GM21367 (cell line): ENCODE measurements around the gene PLEKHG1.
A peak's percentile ranks its signal among the peaks of the same experiment; 100 is the strongest.

Experiments
- ATAC-seq: cut with Tn5 transposase; IDR thresholded peaks from one replicate; pipeline ENCODE4 v1.9.1; 2021; ENCODE audit not compliant: unreplicated experiment

The PLEKHG1 gene

DNA sequence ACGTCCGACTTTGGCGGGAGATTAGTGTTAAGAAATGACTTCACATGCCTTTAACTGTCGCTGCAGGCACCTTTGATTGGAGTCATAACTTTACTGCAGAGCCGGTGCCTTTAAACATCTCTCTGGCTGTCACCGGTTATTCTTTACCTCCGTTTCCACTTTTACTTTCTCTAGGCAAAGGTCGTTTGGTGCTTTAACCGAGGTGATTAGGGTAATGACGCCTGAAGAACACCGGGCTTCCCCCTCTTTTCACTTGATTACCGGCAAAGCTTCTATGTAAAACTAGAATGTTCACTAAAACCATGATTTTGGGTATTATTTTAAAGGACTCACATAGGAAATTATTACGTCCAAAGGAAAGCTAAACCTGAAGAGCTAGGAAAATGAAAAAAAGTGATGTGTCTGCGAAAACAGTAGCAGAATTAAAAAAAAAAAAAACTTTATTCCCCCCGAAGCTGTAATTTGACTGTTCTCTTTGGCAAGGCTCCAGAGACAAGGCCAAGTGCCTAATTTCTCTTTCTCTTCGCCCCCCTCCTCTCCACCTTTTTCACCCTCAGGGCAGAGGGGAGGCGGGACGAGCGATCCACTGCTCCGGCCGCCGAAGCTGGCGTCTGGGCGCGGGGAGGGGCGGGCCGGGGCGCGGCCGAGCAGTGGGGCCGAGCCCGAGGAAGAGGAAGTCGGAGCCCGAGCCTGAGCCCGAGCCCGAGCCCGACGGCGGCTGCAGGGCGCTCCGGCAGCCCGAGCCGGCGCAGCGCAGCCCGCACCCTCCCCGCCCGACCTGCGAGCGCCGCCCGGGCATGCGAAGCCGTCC is at the start of gene PLEKHG1:
PLEKHG1 (plus strand) TSS at position 687 of the 811 bp plus-strand sequence. CDS start 133,797 bp downstream, outside the sequence.
- ATAC-seq, result peak; percentile 75

DNA sequence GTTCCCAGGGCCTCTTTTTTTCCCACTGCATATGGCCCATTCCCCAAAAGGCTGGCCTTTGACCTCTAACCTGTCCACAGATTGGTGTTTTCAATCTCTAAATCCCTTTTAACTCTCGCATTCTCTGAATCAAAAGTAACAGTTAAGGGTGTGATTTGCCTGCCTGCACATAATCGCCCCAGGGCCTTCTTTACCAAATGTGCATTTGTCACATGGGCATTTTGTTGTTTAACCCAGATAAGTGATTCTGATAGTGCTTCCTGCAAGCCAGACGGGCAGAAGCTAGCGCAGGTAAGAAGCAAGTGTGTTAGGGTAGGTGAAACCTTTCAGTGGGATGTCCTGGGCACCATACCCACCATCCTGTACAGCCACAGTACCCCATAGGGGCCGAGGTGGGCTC is 49.4 kb upstream of the PLEKHG1 start:
- ATAC-seq, result no peak

DNA sequence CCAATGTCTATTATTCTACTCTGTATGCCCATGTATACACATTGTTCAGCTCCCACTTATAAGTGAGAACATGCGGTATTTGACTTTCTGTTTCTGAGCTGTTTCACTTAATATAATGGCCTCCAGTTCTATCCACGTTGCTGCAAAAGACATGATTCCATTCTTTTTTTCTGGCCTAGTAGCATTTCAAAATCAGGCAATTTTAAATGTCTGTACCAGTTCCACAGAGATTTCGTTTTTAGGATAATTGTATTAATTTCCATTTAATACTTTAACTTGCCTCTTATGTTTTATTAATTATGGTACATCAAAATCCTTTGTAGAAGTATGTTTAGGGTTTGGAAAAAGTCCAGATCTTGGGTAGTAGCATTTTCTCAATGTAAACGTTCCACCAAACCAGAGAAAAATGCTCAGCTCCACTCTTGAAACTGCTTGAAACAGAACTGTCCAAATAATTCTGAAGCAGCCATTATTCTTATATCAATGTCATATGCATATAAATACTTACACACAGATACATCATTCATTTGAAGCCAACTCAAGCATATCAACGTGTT is 42.6 kb upstream of the PLEKHG1 start:
- no peak for ATAC-seq

DNA sequence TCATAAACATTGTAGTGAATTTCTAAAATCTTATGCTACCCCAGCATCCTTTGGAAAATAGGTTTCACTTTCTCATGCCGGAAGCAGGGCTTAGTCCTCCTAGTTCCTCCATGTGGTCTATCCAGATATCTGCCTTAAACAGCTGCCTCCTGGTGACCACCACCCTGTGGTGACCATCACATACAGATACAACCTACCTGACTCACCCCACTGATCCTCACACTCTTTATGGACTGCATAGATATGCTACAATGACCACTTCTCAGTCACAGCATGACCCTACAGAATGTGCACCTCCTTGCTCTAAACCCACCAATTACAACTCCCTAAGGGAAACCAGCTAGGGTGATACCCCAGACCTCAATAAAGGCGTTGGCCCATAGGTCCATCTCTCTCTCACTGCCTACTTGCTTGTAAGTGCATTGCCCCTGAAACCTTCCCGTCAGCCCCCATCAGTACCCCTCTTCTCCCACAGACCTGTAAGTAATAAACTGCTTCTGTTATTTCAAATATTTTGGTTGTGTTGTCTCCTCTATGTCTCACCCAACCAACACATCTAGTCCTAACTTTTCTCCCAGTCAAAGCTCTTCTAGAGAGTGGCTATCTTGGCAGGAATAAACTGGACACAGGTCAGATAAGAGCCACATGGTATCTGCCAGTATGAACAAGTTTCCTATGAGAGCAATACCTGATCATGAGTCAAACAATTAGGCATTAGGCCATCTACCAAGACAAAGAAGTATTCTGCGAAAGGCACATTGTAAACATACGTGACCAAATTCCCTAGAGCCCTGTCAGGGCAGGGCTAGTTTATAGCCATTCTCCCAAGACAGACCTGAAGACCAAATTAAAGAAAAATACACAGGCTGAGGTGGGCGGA is 39.4 kb upstream of the PLEKHG1 start:
- no peak for ATAC-seq

DNA sequence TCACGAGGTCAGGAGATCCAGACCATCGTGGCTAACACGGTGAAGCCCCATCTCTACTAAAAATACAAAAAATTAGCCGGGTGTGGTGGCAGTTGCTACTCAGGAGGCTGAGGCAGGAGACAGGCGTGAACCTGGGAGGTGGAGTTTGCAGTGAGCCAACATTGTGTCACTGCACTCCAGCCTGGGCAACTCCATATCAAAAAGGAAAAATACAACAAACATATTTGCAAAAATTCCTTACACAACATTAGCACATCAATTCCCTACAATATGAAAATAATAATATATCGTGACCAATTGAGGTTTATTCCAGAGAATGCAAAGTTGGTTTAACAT is 38.8 kb upstream of the PLEKHG1 start:
- no peak for ATAC-seq

DNA sequence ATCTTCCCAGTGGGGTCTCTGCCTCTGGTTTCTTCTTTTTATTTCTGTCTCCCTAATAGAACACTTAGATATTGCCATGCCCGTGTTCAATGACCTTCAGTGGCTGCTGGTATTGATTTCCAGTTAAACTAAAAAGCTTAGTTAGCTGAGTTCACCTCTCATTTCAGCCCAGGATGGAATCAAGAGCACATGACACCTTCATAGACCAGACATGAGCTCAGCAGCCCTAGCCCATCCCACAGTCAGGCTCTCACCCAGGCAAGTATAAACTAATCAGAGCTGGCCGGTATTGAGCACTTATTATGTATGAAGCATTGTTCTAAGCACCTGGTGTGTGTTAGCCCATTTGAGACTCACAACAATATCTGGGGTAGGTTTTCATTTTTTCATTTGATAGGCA is 33.7 kb upstream of the PLEKHG1 start:
- no peak for ATAC-seq

DNA sequence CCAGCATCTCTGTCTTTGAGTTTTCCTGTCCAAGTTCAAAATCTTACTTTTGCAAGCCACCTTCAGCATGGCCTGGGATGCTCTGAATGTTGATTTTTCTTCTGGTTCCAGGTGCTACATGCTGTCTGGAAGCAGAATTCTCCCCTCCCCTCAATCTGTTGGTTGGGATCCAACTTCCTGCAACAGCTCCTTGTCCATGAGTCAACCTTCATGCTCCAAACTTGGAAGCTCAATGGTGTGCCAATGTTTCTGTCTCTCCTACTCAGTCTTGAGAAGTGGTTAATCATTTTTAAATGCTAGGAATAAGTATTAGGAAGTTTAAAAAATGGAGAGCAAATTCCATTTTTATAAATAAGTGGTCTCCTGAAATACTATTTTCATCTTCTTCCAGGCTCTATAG is 33.2 kb upstream of the PLEKHG1 start:
- ATAC-seq, result no peak

DNA sequence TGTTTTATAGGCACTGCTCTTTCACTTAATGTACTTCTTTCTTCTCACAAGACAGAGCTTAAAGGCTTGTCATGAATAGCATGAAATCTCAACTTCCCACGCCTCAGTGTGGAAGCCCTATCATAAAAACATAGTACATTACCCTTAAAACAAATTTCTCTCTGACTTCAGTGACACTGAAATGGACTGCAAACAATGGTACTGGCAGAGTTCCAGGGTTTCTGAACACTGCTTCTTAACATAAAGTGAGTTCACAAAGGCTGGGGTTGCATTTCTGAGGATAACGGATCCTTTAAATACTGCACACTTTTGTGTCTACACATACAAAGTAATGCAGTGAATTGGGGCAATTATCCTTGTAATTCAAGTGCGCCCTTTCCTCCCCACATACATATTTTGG is 32.3 kb upstream of the PLEKHG1 start:
- ATAC-seq, result no peak

DNA sequence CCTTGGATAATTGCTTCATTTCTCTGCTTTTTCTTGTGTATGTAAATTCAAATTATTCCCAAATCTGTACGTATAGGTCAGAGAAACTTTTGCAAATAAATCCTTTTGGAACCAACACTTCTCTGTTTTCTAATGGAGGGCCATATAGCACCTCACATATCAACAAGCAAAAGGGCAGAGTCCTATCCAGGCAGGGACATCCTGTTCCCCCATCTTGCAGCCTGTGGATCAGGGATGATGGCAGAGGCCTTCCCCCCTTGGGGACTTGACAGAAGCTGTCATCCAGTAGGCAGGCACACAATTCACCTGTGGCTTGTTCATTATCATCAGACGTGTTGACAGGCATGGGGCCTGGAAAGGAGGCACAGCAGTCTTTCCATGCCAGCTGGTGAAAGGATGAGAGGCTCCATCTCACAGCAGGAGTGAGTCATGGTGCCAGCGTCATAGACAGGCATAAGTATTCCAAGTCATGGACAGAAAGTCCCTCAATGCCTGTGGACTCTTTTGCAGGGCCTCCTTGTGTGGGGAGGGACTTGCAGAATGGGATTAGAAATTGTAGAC is 31.8 kb upstream of the PLEKHG1 start:
- no peak for ATAC-seq

DNA sequence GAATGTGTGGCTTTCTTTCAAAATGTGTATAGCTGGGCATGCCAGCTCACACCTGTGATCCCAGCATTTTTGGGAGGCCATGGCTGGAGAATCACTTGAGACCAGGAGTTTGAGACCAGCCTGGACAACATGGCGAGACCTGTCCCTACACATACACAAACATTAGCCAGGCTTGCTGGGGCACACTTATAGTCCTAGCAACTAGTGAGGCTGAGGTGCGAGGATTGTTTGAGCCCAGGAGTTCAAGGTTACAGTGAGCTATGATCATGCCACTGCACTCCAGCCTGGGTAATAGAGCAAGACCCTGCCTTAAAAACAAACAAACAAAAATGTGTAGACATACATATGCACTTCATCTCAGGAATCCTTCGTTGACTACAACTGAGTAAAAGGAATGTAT is 31.1 kb upstream of the PLEKHG1 start:
- ATAC-seq, result no peak

DNA sequence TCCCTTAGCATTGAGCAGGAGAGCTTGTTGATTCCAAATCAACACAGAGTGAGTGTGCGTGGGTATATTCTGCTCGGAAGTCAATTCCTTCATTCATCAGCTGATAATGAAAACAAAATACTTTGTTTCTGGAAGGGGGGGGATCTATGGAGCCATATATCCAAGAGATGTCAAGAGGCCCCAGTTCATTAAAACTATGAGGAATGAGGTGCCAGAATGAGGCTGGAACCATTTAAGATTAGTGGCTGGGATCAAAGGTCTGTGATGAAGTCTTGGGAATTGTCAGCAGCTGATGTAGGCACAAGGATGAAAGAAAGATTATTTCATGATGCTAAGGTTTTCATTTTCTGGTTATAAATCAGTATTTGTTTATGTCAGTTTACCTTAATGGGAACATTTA is 30.5 kb upstream of the PLEKHG1 start:
- no peak for ATAC-seq

DNA sequence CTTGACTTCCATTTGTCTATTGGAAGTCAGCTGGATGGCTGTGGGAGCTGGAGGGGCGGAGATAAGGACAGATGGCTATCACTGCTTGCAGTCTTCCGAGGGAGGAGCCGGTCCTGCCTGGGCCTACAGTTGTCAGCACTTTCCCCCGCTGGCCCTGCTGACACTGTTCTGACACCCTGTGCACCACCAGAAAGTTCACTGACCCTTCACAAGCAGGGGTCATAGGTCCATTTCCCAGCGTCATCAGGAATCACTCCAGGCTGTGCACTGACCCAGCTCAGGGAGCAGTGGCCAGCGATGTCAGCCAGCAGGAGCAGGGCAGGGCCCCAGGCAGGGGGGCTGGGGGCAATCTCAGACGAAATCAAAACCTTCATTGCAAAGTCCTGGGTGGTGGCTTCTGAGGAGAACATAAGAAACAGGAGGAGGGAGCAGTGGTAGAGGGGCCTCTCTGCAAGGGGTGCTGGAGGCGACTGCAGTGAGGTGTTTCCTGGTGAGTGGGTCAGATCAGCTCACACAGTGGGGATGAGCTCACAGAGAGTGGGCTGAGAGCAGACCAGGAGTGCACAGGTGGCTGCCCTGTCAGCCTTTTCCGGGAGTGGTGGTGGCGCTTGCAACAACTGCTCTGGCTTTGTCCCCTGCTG is 26.5 kb upstream of the PLEKHG1 start:
- no peak for ATAC-seq

DNA sequence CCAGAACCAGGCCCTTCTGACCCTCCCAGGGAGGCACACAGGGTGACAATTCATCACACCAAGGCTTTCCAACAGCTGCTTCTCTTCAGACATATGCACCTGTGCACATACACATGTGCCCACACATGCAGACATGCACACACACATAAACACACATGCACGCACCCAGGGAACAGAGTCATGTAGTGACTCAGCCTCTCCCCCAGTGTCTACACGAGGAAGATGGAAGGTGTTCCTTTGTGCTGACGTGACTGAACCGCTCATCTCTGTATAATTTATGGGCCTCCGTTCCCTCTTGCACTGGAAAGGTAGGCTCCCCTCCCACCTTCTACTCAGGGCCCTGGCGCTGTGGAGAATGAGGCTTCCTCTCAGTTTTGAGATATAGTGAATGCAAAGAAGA is 23.8 kb upstream of the PLEKHG1 start:
- ATAC-seq, result no peak

DNA sequence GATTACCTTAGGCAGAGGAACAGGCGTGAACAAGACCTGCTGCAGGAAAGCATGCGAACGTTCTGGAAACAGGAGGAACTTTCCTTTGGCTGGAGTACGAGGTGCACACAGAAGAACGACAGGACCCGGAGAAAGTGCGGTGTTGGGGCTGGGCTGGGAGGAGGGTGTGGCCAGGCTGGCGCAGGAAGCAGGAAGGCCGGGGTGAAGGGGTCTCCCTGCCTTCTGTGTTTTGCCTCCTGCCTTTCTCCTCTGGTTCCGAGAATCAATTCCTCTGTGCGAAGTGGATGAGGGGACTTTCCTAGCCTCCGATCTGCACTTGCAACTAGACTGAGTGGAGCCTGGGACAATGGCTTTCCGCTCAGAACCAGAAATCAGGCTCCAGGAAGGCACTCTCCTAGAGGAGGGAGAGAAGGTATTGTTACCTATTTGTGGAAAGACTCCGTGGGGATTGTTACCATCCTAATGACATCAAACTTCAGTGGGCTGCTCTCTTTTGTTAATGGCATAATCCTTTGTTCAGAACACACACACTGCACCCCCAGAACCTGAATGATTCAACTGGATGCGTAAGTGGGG is 22.9 kb upstream of the PLEKHG1 start:
- no peak for ATAC-seq

DNA sequence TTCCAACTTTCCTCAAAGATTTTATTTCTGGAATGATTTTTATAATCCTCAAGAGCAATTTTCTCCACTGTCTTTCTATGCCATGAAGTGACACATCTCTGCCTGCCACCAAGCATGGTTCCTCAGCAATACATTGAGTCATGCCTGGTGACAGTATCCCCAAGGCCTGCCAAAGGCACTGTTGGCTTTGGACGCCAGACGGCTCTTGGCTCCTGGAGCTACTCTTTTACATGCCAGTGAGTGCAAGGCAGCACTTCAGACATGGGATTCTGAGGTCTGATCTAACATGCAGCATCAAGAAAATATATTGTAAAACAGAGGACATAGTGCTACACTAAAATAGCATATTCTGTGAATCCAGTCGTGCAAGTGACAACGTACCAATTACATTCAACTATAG is 20.1 kb upstream of the PLEKHG1 start:
- no peak for ATAC-seq

DNA sequence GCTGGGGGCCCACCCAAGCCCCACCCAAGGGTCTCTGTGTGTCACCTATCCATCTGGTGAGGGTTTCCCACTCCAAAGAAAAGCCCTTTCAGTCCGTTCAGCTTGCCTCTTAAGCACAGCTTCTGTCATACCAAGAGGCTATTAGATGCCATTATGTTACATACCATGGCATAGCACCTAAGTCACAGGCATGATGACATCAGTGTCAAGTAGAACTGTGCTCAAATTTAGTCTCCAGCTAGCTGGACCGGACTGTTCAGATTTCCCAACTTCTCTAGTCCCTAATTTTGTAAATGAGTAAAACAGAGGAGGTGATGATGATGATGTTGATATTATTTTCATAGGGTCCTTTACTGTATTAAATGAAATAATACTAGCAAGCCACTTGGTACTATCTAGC is 19.2 kb upstream of the PLEKHG1 start:
- no peak for ATAC-seq

DNA sequence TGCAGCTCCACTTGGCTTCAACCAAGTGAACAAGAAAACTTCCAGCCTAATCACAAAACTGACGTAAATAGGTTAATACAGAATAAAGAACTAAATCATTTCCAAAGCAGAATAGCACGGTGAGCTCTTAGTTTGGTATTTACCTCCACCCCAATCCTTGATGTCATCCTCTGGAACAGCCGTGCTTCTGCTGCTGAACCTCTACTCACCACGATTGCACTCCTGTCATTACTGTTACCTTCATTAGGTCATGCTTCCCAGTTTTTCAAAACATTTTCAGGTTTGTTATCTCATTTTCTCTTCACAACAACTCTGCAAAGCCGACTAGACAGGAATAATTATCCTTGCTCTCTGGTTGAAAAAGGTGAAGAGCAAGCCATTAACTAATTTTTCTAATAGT is 15.6 kb upstream of the PLEKHG1 start:
- ATAC-seq, result no peak

DNA sequence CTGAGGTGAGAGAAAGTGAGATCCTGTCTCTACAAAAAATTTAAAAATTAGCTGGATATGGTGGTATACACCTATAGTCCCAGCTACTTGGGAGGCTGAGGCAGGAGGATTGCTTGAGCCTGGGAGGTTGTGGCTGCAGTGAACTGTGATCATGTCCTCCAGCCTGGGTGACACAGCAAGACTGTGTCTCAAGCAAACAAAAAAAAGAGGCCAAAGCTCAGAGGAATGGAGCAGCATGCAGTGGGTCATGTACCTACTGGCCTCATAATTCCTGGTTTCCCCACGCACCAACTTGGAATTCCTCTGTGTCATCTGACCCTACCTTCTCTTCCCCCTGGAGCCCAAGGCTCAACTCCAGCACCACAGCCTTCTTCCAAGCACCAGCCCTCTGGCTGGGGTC is 15.1 kb upstream of the PLEKHG1 start:
- ATAC-seq, result no peak

DNA sequence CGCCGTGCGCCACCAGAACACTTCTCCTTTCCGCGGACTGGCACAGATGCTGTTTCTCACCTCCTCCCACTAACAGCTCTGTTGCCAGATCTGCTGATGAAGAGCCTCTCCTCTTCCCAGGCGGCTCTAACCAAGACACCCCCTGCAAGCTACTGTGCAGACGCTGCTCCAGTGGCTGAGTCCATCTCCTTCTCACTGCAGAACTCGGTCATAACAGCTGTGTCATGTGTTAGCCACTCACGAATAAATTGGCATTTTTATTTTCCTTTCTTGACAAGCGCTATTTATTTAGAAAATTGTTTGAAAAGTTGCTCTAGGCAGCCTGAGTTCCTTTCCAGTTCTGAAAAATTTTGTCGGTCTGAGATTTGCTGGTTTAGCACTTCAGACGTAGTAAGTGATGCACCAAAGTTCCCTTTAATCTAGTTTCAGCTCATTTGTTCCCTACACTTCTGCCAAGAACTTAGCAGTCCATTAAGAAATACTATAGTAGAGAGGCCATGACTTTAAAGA is 12.8 kb upstream of the PLEKHG1 start:
- ATAC-seq, result no peak

DNA sequence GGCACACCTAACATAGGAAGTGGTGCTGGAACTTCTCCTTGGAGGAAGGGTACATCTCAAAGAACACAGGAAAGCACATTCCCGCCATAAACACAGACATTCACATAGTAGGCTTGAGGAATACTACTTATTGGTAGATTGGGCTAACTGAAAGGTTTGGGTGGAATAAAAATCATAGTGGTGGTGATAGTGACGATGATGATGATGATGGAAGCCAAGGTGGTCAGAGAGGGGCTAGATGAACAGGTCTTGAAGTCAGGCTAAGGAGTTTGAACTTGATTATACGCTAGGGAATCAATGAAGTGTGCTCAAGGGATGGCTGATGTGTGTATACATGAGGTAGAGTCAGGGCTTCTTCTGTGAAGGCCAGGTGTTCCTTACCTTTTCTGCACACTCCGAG is 12.0 kb upstream of the PLEKHG1 start:
- ATAC-seq, result no peak
